Right ventricle myocardium superior (tissue), 1 donor: ENCODE data around the gene SMYD3. TPM values are rescaled to one million over a fixed set of nuclear protein-coding genes. Genes with fewer than 3 reads are reported as not detected.

Experiments used
- ATAC-seq: fragments of 200-7000 bp; cut with Tn5 transposase; one replicate; pipeline ENCODE4 v1.9.1; 2020; ENCODE audit warnings: mild to moderate bottlenecking; ENCODE audit not compliant: poor library complexity
- DNase-seq: peaks from one replicate; pipeline ENCODE4 v3.0.0-alpha.2; 2020
- intact Hi-C: fragments of 100-400 bp; cut with DNase I; formaldehyde crosslinking; loops from one replicate; pipeline ENCODE4 v1.11.2; 2022
- total RNA-seq: library from RNA; stranded (reverse); fragmentation: NEBNext Ultra II Directional; extraction: Animal tissue kit (Norgen Biotek cat#: 25700); gene quantifications from one replicate; pipeline ENCODE4 v1.2.1, GENCODE V29; 2021
- donor health status: DM: no; HTN: yes; CAD: no; lungs with severe emphysema.

Gene SMYD3
- total RNA-seq, 1 donor from 2014 or later = 9.4 TPM

DNA sequence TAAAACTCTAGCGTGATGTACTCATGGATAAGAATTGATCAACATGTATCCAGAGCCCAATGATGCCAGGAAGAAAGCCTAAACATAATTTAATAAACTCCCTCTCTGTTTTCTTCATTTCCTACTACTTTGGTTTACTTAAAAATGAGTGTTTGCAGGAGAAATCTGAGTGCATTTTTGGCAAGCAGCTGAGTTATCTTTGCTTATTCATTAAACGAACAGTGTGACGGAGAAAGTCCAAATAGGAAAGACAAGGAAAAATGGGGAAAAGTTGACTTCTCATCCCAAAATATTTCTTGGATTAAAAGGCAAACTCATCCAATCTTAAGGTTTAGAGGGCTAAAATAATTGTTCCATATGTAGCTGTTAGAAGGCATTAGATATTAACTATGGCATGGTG lies 496.7 kb downstream of the SMYD3 start:
- ATAC-seq = no peak
- intact Hi-C loops = loop anchor here (10.0 kb wide), 2 partner anchors 444 to 484 kb away; no protein-coding TSS in a partner anchor
- no peak for DNase-seq

DNA sequence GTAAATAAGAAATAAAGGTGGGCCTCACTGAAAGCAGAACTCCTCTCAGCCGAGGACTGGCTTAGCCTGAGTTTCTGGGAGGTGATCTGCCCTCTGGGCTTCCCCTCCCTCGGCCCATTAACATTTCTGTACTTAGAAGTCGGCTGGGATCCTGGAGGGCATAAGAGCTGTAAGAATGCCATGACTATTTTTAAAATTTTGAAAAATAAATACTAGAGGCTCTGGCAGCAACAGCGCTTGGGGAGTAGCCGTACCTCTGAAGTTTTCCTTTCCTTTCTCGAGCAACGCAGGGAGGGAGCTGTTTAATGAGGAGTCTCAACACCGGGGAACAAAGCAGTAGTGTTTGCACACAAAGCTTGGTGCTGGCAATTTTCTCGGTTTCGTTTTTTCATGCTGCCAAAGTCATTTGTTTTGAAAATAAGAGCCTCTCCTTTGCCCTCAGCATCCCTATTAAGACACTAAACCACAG lies 498.7 kb downstream of the SMYD3 start:
- no peak for ATAC-seq
- intact Hi-C loops = no loop called here
- no peak for DNase-seq

DNA sequence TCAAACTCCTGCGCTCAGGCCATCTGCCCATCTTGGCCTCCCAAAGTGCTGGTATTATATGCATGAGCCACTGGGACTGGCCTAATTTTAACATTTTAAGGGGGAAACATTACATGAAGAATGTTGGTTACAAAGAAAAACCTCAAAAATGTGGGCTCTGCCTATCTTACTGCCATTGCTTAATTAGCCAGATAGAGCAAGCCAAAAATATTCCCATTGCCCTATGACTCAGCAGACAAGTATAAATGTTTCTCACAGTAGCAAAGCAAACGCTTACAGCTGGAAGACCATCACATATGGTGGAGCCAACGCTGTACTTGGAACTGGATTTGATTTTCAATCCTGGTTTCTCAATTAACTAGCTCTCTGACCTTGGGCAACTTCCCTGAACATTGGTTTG lies 502.0 kb downstream of the SMYD3 start:
- peak; percentile 55 for ATAC-seq
- intact Hi-C loops = no loop called here
- DNase-seq = no peak

DNA sequence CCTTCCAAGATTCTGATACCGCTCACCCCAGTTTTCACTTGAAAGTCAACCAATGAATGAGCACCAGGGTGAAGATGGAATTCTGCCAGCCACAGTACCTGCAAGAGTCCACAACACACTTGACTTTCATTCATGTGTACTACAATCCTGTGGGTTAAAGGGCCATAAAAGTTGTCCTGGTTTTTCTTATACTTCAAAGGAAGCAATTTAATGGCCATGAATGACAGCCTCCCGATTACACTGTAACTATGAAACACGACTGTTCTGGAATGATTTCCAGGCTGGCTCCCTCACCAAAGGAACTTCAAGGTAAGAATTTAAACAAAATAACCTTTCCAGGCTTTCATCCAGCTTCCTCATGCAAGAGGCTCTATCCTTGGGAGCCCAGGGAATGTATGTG lies 502.8 kb downstream of the SMYD3 start:
- intact Hi-C loops = loop anchor here (5.0 kb wide), 1 partner anchor 177 kb away; no protein-coding TSS in a partner anchor
- no peak for DNase-seq
- no peak for ATAC-seq

DNA sequence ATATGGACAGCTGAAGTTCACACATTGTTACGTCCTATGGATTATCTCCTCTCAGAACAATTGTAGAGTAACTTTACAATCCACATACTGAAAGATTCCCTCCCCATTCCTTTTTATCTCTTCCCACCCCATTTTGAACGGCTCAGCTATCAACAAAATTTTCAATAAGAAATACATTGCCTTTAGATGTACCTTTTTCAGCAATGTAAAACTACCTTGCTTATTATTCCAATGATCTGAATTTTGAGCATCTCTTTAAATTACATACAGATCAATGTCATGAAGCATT lies 503.7 kb downstream of the SMYD3 start:
- intact Hi-C loops = loop anchor here (2.0 to 5.0 kb wide), 2 partner anchors 176 to 851 kb away; no protein-coding TSS in a partner anchor
- DNase-seq (no peak), ATAC-seq (no peak)

DNA sequence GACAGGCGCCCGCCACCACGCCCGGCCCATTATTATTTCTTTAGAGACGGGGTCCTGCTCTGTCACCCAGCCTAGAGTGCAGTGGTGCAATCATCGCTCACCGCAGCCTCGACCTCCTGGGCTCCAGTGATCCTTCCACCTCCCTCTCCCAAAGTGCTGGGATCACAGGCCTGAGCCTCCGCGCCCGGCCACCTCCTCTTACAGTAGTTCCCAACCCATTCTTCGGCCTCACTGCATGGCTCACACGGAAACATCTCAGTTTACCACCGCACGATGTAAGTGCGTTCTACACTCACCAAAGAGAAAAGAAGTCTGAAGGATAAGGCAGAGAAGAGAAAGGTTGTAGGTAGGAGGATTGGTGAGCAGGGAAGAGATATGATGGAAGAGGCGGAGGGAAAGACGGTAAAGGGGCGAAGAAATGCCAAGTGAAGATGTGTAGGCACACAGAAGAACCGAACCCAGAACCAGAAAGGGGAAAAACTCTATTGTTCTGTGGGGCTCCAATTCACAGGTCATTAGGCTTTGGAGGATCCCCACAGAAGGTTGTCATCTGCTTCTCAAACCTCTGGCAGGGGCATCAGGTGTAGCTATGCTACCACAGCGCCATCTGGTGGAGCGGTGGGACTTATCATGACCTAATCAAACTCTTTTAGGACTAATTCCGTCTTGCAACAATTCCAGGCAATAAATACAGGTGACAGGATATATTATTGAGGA lies 504.2 kb downstream of the SMYD3 start:
- DNase-seq (peak; percentile 91), ATAC-seq (peak; percentile 85)
- intact Hi-C loops = loop anchor here (2.0 to 5.0 kb wide), 2 partner anchors 176 to 850 kb away; no protein-coding TSS in a partner anchor

DNA sequence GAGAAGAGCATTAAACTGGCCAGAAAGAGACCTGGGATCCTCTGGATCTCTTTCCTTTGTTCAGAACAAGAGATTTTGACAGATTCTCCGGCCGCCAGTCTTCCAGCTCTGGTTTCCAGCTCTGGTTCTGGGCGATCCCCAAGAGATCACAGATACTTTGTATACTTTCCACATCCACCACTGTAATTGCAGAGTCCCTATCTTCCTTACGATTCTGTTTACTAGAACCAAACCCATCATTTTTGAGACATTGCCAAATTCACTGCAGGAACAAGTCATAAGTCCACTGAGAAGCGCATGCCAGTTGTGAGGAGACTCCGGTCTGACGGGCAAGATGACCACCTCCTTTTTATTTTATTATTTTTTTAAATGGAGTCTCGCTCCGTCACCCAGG lies 505.2 kb downstream of the SMYD3 start:
- intact Hi-C loops = loop anchor here (2.0 to 5.0 kb wide), 2 partner anchors 175 to 849 kb away; no protein-coding TSS in a partner anchor
- no peak for DNase-seq
- no peak for ATAC-seq

DNA sequence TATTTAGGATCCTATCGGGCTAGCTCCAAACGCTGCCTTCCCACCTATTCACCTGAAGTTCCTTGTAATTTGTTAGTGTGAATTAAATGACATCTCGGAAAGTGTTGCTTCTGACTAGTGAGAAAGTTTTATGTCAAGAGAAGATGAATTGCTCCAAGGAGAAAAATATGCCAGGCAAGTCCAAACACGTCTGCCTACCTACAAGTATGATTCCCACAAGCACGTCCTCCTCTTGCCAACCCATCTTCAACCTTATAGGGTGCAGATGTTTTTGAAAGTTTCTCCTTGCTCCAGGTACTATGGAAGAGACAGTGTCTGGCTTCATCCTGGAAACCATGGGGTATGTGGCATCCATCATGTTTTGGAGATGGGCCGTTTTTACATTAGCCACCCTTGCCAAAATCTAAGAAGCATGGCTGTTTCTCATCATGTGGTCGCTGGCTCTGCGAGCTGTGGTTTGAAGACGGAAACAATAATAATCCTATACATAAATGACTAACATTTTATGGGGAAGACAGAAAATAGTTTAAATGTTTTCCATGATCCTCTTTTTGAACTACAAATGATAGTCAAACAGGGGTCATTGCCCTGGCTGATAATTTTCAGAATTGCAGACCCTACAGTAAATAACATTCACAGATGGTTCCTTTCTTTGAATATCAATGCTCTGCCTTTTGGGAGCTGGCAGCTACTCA lies 505.8 kb downstream of the SMYD3 start:
- DNase-seq = no peak
- intact Hi-C loops = loop anchor here (5.0 kb wide), 1 partner anchor 174 kb away; no protein-coding TSS in a partner anchor

DNA sequence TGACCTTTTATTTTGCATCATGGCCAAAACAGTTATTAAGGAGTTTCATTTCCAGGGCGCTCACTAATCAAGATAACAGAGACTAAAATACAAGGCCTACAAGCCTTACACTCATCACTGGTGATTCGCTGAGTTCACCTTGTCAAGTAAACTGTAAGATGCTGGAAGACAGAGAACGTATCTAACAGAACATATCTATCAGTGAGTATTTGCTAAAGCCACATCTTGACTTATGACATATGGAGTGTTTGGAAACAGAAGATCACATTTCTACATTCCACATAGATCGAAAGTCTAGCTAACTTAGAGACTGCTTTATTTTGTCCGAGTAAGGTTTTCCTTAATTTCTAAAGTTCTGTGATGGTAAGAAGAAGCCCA lies 506.5 kb downstream of the SMYD3 start:
- intact Hi-C loops = loop anchor here (5.0 kb wide), 1 partner anchor 173 kb away; no protein-coding TSS in a partner anchor
- no peak for ATAC-seq
- no peak for DNase-seq

More for the DNA sequence above, 505.8 kb downstream of the SMYD3 start:
- no peak for ATAC-seq

DNA sequence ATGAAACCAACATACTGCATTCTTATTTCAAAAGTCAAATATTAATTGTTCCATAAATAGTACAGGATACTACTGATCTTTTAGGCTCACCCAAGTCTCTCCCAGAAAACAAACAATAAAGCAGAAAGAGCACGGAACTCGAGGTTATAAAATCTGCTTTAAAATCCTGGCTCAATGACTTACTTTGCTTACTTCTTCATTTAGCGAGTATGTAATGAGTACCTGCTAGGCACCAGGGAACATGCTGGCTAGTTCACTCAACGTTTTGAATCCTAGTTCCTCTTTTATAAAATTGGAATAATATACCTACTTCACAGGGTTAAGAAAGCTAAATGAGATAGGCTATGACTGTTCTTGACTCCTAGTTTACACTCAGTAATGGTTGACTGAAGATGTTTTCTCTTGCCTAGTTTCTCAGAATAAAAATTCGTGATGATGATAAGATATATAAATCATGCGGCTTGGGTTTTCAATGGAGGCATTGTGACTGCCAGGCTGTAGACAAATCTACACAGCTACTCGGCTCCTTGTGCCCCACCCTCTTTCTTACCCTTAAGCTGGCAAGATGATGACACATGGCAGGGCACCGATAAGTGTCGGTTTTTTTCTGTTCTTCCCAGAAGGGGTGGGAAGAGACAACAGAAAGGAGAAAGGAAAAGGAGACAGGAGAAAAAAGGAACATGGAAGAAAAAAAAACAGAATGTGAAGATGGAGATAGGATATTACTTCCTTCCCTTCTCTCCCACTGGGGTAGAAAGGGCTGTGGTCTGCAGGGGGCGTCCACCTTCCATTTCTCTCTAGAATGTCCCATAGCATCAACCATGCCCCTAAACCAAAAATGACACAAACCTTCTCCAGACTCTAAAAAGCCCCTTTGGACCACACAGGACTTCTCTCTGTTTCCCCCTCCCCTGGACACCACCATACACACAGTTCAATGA lies 507.1 kb downstream of the SMYD3 start:
- no peak for DNase-seq
- ATAC-seq = no peak
- intact Hi-C loops = loop anchor here (5.0 kb wide), 1 partner anchor 173 kb away; no protein-coding TSS in a partner anchor

DNA sequence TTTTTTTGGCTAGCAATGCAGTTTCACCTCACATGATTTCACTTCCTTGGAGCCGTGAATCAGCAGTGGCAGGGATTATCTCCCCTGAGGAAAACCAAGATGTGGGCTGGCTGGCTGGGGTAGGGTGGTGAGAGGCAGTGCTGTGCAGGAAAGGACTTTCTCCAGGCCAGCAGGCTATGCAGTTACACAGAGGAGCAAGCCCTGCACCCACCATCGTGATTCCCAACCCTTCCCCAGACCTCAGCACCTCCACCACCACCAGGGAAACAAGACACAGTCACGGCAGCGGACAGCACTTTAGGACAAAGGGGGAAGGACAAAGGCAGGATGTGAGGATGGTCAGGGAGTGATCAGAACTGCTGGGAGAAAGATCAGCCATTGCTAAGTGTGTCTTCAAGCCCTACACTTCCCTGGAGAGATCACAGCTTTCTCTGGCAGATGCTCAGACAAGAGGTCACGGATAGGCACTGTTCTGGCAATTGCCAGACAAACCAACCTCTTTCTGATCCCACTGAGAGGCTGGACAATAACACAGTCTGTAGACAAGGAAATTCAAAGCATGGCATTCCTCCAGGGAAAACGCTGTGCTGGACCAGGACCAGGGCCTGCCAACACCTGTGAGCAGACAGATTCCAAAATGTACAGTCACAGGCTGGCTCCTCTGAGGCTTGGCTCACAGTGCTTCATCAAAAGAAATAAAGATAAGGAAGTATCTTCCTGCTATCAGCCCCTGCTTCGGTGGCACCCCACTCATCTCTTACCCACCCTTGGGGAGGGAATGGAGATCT lies 509.4 kb downstream of the SMYD3 start:
- peak; percentile 94 for ATAC-seq
- peak; percentile 65 for DNase-seq
- intact Hi-C loops = no loop called here

DNA sequence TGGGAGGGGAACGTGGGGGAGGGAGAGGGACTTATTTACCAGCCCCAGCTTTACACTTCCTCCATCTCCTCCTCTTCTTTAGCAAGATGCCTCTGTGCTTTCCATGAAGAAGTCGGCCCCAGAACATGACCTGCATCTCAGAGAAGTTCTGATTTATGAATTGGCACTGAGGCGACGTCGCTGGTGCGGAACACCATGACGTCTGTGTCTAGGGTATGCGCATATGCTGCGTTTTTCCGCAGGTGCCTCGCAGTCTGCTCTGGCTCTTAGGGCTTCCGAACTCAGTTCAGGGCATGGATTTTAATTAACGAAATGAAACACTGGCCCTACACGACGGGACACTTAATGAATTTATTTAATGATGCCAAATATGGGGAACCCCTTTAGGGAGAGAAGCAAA lies 510.3 kb downstream of the SMYD3 start:
- ATAC-seq = no peak
- intact Hi-C loops = no loop called here
- no peak for DNase-seq

DNA sequence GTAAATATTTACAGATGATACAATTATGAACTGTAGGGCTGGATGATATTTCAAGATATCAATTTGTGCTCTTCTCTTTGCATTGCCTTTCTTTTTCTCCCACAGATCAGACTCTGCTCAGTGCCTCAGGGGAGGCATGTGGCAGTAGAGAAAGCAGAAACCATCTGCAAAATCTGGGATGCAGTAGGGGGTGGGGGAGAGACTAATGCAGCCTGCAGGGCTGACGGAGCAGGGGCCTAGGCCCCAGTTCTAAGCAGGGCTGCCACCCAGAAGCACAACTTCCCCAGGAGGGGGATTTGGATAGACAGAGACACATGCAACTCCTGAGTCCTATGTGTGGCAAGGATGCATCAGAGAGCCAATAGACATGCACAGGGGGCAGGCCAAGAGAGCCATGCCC lies 511.6 kb downstream of the SMYD3 start:
- intact Hi-C loops = no loop called here
- ATAC-seq (no peak), DNase-seq (no peak)

DNA sequence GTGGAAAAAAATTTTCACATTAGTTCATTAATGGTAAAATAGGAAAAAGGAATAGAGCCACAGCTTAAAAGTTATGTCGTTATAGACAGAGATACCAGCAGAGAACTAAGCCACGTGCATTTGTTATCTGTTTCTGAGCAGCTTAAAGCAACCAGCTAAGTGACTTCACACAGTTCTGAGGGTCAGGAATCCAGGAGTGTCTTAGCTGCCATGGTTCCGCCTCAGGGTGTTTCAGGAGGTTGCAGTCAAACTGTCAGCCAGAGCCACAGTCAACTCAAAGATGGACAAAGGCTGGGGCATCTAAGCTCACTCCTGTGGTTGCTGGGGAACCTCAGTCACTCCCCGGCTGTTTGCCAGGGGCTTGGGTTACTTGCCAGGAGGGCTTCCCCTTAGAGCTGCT lies 515.8 kb downstream of the SMYD3 start:
- intact Hi-C loops = no loop called here
- DNase-seq (no peak), ATAC-seq (no peak)

DNA sequence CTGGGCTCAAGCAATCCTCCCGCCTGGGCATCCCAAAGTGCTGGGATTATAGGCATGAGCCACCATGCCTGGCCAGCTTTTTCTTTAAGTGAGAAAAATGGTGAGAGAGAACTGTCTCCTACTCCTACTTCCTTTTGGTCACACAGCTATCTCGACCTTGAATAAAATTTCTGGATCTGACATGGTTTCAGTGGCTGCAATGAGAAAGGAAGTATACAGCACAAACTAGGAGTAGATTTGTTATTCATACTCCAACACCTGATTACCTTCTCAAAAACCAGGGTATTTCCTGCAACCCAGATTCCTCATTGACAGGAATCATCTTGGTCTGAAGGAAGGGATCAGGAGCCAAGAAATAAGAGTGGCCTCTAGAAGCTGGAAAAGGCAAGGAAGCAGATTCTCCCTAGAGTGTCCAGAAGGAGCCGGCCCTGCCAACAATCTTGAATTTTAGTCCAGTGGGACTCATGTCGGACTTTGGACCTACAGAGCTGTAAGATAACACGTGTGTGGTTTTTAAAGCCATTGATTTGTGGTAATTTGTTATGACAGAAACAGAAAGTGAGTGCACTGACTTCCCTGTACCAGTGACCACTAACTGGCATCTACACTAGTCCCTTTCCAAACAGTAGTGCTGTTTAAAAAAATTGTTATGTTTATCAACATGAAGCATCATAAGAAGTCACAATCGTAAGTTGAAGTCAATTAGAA lies 516.6 kb downstream of the SMYD3 start:
- intact Hi-C loops = no loop called here
- ATAC-seq (no peak), DNase-seq (no peak)

DNA sequence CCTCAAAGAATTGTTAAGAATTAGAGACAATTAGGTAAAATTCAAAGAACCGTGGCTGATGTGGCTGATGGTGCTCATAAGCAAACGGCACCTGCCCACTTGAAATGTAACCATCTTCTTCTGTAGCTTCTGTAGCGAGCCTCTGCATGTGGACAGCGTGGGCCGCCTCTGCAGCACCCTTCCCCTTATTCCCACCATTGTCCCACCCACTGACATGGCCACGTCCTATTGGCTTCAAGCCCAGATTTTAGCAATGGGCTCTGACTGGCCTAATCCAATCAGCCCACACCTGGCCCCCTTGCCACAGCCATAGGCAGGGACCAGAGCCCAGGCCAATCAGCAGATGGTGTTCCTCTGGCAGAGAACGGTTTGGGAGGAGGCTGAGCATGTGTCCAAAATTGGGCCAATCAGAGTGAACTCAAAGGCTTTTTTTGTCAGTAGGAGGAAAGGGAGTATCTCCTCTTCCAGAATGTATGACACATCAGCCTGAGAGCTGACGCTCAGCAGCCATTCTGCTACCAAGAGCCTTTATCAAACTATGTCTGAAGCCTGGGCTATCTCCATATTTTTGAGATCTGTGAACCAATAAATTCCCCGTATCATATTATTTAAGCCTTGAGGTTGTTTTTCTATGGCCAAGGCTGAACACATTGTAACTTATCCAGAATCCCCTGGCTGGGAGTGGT lies 518.5 kb downstream of the SMYD3 start:
- no peak for ATAC-seq

DNA sequence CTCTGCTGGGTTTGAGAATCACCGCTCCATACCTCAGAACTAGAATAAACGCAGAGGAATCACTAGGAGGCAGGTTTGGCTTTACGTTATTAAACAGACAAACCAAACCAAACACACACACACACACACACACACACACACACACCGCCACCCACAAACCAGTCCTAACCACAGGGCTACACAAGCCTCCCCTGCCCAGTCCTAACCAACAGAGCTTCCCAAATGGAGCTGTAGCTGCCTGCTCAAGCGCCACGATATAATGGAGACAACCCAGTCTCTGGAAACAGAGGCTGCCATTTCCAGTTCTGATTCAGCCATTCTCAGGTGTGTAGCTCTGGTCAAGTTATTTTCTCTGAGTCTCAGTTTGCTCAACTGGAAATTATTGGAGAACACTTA lies 519.1 kb downstream of the SMYD3 start:
- DNase-seq (no peak), ATAC-seq (no peak)
- intact Hi-C loops = no loop called here

More for the DNA sequence above, 518.5 kb downstream of the SMYD3 start:
- intact Hi-C loops = no loop called here
- DNase-seq = no peak
